ENCODE results near the gene BTBD2. TPM values are rescaled to one million over a fixed set of nuclear protein-coding genes. Genes with fewer than 3 reads are reported as not detected.

BTBD2 gene
- total RNA-seq, 1 donor from 2014 or later = 57.3 TPM

DNA sequence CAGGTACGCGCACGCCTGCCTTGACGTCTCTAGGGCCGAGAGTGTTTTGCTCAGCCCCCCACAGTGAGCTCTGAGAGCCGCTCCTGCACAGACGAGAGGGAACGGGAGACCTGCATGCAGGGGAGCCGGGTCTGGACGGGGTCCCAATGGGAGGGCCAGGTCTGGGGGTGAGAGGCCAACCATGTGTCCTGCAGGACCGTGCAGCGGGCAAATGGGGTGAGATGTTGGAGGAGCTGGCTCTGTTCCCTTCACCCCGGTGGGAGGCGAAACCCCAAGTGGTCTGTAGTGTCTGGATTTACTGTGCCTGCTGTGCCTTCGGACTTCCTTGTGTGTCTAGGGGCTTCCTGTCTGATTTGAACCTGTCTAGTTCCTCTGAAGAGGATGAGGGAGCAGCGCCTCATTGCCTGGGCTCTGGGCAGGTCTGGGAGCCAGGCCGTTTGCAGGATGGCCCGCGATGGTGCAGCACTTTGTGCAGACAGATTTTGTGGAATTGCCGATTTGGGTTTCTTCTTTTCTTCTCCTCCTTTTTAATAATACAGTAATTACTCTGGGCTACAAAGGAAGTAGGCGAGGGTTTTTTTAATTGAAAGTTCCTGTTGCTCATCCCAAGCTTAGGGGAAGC, 72.5 kb downstream of the BTBD2 start:
- TF ChIP-seq, protein P1, sequence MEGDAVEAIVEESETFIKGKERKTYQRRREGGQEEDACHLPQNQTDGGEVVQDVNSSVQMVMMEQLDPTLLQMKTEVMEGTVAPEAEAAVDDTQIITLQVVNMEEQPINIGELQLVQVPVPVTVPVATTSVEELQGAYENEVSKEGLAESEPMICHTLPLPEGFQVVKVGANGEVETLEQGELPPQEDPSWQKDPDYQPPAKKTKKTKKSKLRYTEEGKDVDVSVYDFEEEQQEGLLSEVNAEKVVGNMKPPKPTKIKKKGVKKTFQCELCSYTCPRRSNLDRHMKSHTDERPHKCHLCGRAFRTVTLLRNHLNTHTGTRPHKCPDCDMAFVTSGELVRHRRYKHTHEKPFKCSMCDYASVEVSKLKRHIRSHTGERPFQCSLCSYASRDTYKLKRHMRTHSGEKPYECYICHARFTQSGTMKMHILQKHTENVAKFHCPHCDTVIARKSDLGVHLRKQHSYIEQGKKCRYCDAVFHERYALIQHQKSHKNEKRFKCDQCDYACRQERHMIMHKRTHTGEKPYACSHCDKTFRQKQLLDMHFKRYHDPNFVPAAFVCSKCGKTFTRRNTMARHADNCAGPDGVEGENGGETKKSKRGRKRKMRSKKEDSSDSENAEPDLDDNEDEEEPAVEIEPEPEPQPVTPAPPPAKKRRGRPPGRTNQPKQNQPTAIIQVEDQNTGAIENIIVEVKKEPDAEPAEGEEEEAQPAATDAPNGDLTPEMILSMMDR (IDR thresholded peaks at IDR 0.05) = no peak
- no peak for ATAC-seq (ENCODE audit: low read depth)
- CTCF ChIA-PET = interaction anchor here (1.0 to 1.6 kb wide), 3 partner anchors 13 to 78 kb away, joined by 3 to 5 read pairs (median 4); no protein-coding TSS in a partner anchor
- DNase-seq = no peak
- Mint-ChIP-seq H3K27ac (peak overlapping the region; percentile 96), H3K27me3 (no peaks in the 10 kb centered on the region), H3K36me3 (ENCODE audit: low read depth) (peaks cover 10% of the 10 kb centered on the region), H3K9me3 (no peaks in the 10 kb centered on the region), H3K4me3 (peak overlapping the region; percentile 91), H3K4me1 (peaks cover 46% of the 10 kb centered on the region)
- intact Hi-C loops (cut with micrococcal nuclease) = loop anchor here (1.0 to 2.0 kb wide), 6 partner anchors 39 to 147 kb away; partner anchors contain the start of gene BTBD2
- POLR2A ChIA-PET = interaction anchor here (0.6 to 2.2 kb wide), 18 partner anchors 10 to 1412 kb away, joined by 3 to 15 read pairs (median 4); partner anchors contain the start of genes ABHD17A and AP3D1

DNA sequence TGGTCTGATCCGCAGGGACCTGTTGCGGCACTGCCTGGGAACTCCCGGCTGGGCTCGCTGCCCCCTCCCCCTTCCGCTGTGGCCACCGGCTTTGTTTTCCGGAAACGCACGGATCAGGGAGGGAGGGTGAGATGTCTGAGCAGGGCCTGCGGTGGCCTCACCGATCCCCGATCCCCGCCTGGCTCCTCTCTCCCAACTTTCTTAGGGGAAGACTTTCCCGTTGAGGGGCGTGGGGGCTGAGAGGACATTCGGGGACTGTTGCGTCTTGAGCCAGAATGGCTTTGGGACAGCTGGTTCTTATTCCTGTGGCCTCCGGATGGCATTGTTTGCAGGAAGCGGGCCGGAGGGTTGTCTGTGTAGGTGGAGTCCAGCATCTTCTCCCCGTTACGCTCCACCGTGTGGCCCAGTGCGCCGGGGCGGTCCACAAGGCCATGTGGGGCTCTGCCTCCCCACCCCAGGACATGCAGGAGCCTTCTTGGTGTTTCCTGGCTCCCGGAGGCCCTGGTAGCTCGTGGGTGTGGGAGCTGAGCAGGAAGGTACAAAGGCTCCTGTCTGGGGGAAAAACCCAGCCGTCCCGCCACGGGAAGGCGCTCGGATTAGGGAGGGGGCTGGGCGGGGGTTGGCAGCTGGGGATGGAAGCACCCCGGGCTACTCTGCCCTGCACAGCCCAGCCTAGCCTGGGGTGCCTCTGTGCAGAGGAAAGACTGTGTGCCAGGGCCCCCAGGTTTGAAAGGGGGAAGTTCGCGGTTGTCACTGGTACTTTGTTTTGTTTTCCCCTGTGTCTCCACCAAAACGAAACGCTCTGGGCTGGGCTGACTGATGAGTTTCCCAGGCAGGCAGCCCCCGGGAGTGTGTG, 73.2 kb downstream of the BTBD2 start:
- ChIA-PET CTCF (interaction anchor here (0.7 to 1.0 kb wide), 2 partner anchors 77 to 100 kb away, joined by 3 read pairs; no protein-coding TSS in a partner anchor), POLR2A (interaction anchor here (0.5 to 2.2 kb wide), 31 partner anchors 9 to 1411 kb away, joined by 3 to 15 read pairs (median 4); partner anchors contain the start of genes ABHD17A and AP3D1)
- peak; percentile 53 for ATAC-seq (ENCODE audit: low read depth)
- peak overlapping the region; percentile 91 for H3K4me3 Mint-ChIP-seq
- H3K27ac Mint-ChIP-seq = peak overlapping the region; percentile 96
- peaks cover 46% of the 10 kb centered on the region for H3K4me1 Mint-ChIP-seq
- H3K36me3 Mint-ChIP-seq (ENCODE audit: low read depth) = peaks cover 10% of the 10 kb centered on the region
- intact Hi-C loops (cut with micrococcal nuclease) = loop anchor here (1.0 to 2.0 kb wide), 6 partner anchors 38 to 148 kb away; partner anchors contain the start of gene BTBD2
- H3K27me3 Mint-ChIP-seq = no peaks in the 10 kb centered on the region
- no peaks in the 10 kb centered on the region for H3K9me3 Mint-ChIP-seq
- TF ChIP-seq, protein P1 (IDR thresholded peaks at IDR 0.05) = no peak
- peak; percentile 69 for DNase-seq

DNA sequence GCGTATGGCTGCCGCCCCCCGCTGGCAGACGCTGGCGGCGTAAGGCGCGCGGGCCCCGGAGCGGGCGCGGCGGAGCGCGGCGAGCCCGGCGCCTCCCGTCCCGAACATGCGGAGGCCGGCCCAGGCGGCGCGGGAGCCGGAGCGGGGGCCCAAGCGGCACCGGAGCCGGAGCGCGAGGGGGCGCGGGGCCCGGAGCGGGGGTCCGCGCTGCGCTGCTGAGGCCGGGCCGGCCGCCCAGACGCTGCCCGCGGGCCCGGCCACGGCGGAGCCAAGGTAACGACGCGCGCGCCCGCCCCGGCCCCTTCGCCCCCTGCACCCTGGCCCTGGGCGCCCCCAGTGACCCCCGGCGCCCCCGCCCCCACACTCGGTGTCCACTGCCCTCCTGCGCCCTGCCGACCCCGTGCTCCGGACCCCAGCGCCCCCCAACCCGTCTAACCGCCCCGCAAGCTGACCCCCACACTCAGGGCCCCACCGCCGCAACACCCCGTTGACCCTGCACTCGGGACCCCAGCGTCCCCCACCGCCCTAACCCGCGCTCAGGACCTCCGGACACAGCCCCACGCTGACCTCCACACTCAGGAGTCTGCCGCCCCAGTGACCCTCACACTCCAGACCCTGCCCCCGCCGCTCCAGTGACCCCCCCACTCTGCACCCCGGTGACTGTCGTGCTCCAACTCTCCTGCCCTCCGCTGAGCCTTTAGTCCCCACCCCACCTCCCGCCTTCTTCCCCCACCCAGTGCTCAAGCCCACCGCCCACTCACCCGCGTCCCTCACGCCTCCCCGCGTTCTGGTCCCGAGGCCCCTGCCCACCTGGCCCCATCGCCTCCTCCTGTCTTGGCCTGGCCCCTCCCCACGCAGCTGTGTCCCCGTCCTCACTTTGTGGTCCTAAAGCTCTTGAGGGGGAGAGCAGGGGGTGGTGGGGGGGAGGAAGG, 74.1 kb downstream of the BTBD2 start, which contains the start of gene CSNK1G2:
Gene CSNK1G2 (plus strand): TSS at position 27 of the 932 bp plus-strand sequence. CDS start 28,601 bp downstream, outside the sequence.
- intact Hi-C loops (cut with micrococcal nuclease) = loop anchor here (1.0 to 2.0 kb wide), 7 partner anchors 37 to 149 kb away; partner anchors contain the start of genes BTBD2 and MKNK2
- Mint-ChIP-seq H3K9me3 (no peaks in the 10 kb centered on the region), H3K27ac (peak within 1 kb of the TSS; percentile 99), H3K27me3 (no peaks in the 10 kb centered on the region), H3K4me3 (peak within 1 kb of the TSS; percentile 94), H3K36me3 (ENCODE audit: low read depth) (peaks cover 14% of the 10 kb centered on the region), H3K4me1 (peaks cover 42% of the 10 kb centered on the region)
- ChIA-PET POLR2A (interaction anchor here (0.5 to 2.2 kb wide), 22 partner anchors 8 to 802 kb away, joined by 3 to 15 read pairs (median 5); partner anchors contain the start of genes ABHD17A and AP3D1), CTCF (interaction anchor here (0.7 kb wide), 1 partner anchor 101 kb away, joined by 3 read pairs; no protein-coding TSS in a partner anchor)
- TF ChIP-seq, protein P1 (IDR thresholded peaks at IDR 0.05) = no peak
- peak; percentile 1 for ATAC-seq (ENCODE audit: low read depth)
- no peak for DNase-seq

DNA sequence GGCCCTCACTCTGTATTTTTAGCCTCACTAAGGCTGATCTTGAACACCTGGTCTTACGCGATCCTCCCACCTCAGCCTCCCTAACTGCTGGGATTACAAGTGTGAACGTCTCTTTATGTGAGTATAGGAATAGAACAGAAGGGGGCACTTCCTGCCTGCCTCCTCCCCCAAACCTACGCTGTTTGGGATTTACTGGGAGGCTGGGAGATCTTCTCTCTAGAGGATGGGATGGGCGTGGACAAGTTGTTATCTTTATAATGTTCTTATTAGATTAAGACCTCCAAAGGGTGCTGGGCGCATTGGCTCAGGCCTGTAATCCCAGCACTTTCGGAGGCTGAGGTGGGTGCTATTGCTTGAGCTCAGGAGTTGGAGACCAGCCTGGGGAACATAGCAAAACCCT, 77.4 kb downstream of the BTBD2 start:
- POLR2A ChIA-PET = interaction anchor here (1.4 kb wide), 1 partner anchor 104 kb away, joined by 8 read pairs; no protein-coding TSS in a partner anchor
- CTCF ChIA-PET = no interaction called here
- TF ChIP-seq, protein P1 (IDR thresholded peaks at IDR 0.05) = no peak
- intact Hi-C loops (cut with micrococcal nuclease) = no loop called here
- Mint-ChIP-seq H3K4me3 (no peak overlapping the region), H3K4me1 (peaks cover 44% of the 10 kb centered on the region), H3K27ac (no peak overlapping the region), H3K9me3 (peaks cover 5% of the 10 kb centered on the region), H3K36me3 (ENCODE audit: low read depth) (peaks cover 14% of the 10 kb centered on the region), H3K27me3 (no peaks in the 10 kb centered on the region)
- no peak for DNase-seq
- ATAC-seq (ENCODE audit: low read depth) = no peak

Measured in activated B cell treated with CpG ODN at 0.5 μM for 24 hours (primary cell).